GM21367 (cell line): ENCODE results near the gene PDSS1.

Experiments used
- ATAC-seq: cut with Tn5 transposase; IDR thresholded peaks from one replicate; pipeline ENCODE4 v1.9.1; 2021; ENCODE audit not compliant: unreplicated experiment

The PDSS1 gene

GRCh38 chr10:26790221-26790995 is 92.9 kb downstream of the PDSS1 start:
- no peak for ATAC-seq

- no peak for ATAC-seq
These were observed 95.4 kb downstream of the PDSS1 start for GRCh38 chr10:26792758-26793495.
